ENCODE results near the gene SUSD3.
A peak's percentile ranks its signal among the peaks of the same experiment; 100 is the strongest.
"Not testable (repeated sequence)": the region's sequence is repeated elsewhere in the genome, so short reads cannot be mapped to it uniquely, and the experiment has no call there.

SUSD3 gene

GRCh38 chr9:93114169-93114983 lies 55.9 kb downstream of the SUSD3 start:
- peak in 1 of 2 experiments; percentile 38 for DNase-seq

DNA sequence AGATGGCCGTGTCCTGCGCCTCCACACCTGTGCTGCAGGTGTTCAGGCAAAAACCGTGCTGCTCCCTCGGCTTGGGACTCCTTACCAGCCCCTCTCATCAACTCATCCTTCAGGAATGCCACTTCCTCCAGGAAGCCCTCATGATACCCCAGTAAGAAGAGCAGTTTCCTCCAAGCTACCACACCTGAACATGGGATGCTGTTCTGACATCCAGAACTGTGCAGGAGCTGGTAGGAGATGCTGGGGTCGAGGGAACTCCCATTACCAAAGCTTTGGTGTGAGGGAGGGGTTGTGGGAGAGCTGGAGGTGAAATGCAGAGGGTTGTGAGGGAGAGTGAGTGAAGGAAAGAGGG lies 56.5 kb downstream of the SUSD3 start:
- DNase-seq, result no peak

DNA sequence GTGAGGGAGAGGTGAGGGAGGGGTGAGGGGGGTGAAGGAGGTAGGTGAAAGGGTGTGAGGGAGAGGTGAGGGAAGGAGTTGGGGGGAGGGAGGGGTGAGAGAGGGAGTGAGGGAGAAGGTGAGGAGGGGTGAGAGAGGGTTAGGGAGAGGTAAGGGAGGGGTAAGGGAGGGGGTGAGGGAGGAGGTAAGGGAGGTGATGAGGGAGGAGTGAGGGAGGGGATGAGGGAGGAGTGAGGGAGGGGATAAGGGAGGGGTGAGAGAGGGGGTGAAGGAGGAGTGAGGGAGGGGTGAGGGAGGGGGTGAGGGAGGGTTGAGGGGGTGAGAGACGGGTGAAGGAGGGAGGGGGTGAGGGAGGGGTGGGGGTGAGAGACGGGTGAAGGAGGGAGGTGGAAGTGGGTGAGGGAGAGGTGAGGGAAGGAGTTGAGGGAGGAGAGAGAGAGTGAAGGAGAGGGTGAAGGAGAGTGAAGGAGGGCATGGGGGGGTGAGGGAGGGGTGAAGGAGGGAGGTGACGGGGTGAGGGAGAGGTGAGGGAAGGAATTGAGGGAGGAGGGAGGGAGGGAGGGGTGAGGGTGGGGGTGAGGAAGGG lies 57.1 kb downstream of the SUSD3 start:
- no peak for DNase-seq

DNA sequence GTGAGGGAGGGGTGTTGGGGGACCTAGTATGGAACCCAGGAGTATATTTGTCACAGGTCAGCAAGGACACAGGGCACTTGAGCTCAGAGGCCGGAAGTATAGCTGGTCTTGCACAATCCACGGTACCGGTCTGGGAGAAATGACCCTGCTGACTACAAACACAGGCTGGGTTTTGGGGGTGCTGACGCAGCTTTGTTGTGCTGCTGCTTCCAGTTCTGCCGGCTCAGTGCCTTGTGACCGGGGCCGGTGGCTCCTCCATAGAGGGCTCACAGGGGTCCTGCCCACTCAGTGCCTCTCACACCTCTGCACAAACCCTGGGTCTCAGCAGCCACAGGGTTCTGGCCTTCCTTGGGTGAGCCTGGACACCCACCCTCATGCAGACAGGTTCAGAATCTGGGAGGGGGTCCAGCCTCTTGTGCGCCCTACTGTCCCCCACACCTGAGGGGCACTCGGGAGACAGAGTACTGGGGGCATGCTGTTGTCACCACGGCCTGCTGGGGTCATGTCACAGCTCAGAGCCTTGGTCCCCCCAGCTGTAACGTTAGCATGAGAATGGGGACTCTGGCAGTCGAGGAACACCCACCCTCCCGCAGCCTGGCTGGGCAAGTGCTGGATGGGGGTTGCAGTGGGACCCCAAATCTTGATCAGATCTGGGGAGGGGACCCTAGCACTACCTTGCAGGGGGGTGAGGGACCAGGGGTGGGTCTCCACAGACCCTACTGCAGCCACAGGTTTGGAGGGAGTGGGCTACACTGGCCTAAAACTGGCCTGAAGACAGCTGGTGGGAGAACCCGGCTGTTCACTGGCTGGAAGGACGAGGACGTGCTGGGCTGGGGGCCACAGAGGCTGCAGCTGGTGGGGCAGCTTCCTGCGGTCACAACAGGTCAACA lies 57.8 kb downstream of the SUSD3 start:
- no peak for DNase-seq

DNA sequence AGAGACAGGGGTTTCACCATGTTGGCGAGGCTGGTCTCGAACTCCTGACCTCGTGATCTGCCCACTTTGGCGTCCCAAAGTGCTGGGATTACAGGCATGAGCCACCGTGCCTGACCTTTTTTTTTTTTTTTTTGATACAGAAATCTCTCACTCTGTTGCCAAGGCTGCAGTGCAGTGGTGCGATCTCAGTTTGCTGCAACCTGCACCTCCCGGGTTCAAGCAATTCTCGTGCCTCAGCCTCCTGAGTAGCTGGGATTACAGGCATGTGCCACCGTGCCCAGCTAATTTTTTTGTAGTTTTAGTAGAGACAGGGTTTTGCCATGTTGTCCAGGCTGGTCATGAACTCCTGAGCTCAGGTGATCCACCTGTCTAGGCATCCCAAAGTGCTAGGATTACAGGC lies 59.0 kb downstream of the SUSD3 start:
- not testable (repeated sequence) for DNase-seq

DNA sequence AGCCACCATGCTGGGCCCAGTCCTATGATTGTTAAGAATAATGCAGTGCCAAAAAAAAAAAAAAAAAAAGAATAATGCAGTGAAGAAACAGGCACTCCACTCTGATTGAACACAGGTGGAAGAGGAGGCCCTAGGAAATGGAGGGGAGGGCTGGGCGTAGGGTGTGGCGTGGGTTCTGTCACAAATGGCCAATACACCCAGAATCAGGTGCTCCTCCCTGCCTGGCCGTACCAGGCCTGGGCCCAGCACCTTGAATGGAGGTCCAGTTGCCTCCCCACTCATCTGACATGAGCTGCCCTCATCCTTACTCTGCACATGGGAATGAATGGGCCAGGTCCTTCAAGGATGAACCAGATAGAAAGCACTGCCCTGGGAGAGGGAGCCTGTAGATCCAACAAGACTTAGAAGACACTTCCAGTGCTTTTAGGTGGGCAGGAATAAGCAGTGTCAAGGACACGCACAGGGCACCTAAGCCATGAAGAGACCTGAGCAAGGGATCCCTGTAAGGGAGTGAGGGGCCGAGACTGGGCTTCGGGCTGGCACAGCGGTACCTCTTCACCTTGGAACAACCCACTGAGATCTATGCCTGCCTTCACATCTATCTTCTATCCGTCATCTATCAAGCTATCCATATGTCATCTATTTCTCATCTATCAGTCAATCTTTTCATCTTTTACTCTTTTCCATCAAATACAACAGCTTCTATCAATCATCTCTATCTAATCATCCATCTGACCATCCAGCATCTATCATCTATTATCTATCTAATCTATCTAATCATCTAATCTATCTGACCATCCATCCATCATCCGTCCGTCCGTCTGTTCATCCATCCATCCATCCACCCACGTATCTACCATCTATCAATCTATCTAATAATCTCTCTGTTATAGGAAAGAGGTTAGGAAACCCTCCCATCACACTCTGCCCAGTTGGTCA lies 59.7 kb downstream of the SUSD3 start:
- DNase-seq, result no peak

DNA sequence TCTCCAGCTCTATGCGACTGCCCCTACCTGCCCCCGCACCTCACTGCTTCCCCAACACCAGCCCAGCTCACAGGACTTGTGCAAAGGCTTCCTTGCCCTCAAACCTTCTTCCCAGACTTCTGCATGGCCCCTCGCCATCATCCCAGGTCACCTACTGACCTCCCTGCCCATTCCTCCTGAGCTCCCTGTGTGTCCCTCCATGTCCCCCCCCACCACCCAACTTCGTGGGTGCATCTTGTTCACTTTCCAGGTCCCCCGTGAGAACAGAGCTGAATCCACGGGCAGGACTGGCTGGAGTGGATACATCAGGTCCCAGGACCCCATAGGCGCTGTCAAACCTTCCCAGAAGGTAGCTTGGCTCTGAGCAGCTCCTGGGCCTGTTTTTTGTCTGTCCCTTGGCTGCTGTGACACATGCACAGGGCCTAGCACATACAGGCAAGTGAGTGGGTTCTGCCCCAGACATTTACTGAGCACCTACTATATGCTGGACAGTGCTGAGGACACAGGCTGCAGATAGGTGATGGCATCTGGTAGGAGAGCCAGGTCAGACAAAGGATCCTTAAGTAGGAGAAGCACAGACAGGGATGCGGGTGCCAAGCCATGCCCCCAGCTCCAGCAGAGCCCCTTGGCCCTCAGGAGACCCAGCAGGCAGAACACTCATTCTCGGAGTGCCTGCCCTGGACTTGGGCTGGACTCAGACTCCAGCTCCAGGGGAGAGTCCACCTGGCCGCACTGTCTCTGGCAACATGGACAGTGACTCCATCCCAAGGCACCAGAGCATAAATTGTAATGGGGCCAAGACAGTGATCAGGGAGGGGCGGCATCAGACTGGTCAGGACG lies 60.6 kb downstream of the SUSD3 start:
- no peak for DNase-seq

DNA sequence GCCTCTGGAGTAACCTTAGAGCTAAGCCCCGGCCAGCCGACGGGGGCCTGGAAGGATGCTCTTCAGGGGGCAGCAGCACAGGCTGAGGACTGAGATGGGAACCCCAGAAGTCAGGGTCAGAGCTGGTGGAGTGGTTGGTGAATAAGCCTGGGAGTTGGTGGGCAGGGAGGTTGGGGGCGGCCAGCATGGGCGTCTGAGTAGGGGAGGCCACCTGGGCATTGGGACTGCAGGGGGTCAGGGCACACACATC lies 61.1 kb downstream of the SUSD3 start:
- no peak for DNase-seq

DNA sequence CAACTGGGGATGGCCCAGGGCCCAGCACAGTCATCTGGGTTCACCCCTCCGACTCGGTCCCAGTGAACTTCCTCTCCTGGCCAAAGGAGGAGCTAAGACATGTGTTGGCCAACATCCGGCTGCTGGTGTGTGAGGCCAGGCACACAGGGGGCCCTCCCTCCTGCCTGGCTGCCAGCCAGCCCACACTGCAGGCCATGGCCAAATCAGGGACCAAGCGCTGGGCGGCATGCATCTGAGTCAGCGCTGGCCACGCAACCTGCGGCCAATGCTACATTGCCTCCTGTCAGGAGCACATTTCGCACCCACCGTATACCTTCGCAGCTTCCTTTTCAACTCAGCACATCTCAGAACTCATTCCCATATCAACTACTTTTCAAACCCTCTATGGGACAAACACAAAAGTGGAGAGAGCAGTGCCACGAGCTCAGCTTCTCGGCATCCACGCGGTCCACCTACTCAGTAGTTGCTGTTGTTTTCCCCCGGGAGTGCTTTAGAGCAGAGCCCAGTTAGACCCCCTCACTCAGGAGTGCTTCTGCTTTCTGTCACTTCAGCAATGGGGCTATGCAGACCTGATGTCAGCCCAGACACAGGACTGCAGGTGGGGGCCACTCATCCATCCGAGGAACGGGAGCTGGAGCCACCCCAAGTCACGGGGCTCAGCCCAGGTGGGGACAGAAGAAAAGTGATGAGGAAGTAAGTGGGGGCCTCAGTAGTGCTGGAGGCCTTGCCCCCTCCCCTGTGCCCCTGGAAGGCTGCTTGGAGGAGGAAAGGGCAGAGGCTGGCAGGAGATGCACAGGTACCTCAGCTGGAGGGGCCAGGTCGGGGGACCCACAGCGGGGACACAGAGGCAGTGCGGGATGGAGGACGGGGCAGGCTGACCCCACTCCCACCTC lies 61.7 kb downstream of the SUSD3 start:
- no peak for DNase-seq

- no peak for DNase-seq
Measured at GRCh38 chr9:93120846-93121315, 62.4 kb downstream of the SUSD3 start.

DNA sequence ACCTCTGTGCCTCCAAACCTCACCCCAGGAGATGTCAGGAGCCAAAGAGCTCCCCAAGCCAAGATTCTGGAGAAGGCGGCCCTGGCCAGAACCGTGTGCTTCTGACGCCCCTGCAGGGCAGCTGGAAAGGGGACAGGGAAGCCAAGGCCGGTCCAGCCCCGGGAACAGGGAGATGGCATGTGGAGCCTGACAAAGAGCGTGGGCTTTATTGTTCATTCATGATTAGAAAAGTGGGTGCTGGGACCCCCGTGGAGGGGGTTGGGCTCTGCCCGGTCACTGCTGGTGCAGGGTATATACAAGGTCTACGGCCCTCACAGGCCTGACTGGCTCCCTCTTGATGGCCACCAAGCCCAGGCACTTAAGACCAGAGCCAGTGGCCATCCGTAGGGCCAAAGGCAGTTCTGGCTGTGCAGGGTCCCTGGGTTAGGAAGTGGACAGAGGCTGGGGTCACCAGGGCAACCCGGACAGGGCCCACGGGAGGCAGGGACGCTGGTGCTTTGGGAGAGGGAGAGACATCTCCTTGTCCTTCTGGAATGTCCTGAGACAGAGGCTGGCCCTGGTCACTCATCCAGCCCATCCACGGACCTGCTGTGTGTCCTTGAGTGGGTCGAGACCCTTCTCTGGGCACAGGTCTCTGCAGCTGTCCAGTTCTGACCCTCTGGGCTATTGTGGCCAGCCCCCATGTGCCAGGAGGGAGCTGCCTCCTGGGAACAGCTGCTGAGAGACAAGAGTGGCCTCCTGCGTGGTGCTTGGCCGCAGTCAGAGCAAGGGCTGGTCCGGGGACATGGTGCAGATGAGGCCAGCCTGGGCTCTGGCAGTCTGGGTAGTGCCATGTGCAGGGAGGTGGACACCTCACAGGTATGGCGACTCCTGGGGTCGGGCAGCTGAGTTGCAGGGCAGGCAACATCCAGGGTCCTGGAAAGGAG lies 63.1 kb downstream of the SUSD3 start:
- DNase-seq, result no peak

DNA sequence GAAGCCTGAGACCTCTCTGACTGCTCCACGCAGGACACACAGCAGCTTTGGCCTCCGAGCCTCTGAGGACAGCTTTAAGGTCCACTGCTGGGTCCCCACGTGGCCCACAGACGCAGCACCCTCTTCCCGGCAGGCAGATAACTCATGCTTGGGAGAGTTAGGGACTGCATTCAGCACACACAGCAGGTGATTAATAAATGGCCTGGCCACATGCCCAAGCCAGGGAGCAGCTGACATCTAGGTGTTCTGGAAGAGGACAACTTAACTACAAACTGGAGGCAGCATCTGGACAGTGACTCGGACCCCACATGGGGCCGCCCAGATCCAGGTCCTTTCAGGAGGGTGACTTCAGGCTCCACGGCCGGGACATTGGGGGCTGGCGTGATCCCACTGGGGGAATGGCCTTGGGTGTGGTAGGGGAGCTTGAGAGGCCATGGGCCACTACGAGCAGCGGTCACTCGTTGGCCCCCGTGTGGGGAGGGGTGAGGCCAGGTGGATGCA lies 64.3 kb downstream of the SUSD3 start:
- no peak for DNase-seq

- DNase-seq, result no peak
Measured at GRCh38 chr9:93123561-93124283, 65.2 kb downstream of the SUSD3 start.

- DNase-seq, result no peak
Measured at GRCh38 chr9:93124793-93125192, 66.3 kb downstream of the SUSD3 start.

GRCh38 chr9:93125331-93125894 lies 66.9 kb downstream of the SUSD3 start:
- DNase-seq, result no peak

- no peak for DNase-seq
Measured at GRCh38 chr9:93126151-93126781, 67.8 kb downstream of the SUSD3 start.

- DNase-seq, result no peak
Measured at GRCh38 chr9:93126825-93127368, 68.4 kb downstream of the SUSD3 start.
